ENCODE measurements around the gene BOLA1.

Gene BOLA1

GRCh38 chr1:149916193-149916897 is 17.0 kb downstream of the BOLA1 start:
- Histone ChIP-seq H3K9me3 (no peaks in the 10 kb centered on the region), H3K27me3 (no peaks in the 10 kb centered on the region), H3K4me1 (peaks cover 8% of the 10 kb centered on the region), H3K36me3 (peaks cover 8% of the 10 kb centered on the region), H3K4me3 (ENCODE audit: low read depth, low read length) (peak overlapping the region; percentile 98)
- DNase-seq = no peak
- TF ChIP-seq CTCF (IDR thresholded peaks at IDR 0.05; ENCODE audit: low read depth, low read length) = no peak

- Histone ChIP-seq H3K4me1 (peaks cover 8% of the 10 kb centered on the region), H3K4me3 (ENCODE audit: low read depth, low read length) (peak overlapping the region; percentile 98), H3K9me3 (no peaks in the 10 kb centered on the region), H3K27me3 (no peaks in the 10 kb centered on the region), H3K36me3 (peaks cover 8% of the 10 kb centered on the region; the same call in 1 of the 2 replicates)
- DNase-seq = no peak
- no peak for TF ChIP-seq CTCF (IDR thresholded peaks at IDR 0.05; ENCODE audit: low read depth, low read length)
Measured at GRCh38 chr1:149916898-149917252, 17.5 kb downstream of the BOLA1 start.

GRCh38 chr1:149917571-149918144 is 18.3 kb downstream of the BOLA1 start, which contains the start of gene SV2A:
TSS of gene SV2A (minus strand) at chr1:149917844. CDS start at chr1:149913840, 4,004 bp downstream.
- H3K4me1 ChIP-seq = peaks cover 8% of the 10 kb centered on the region
- H3K36me3 ChIP-seq = peaks cover 10% of the 10 kb centered on the region
- no peak for TF ChIP-seq CTCF (IDR thresholded peaks at IDR 0.05; ENCODE audit: low read depth, low read length)
- DNase-seq = peak; percentile 82
- H3K27me3 ChIP-seq = no peaks in the 10 kb centered on the region
- no peaks in the 10 kb centered on the region for H3K9me3 ChIP-seq
- peak within 1 kb of the TSS; percentile 98 for H3K4me3 ChIP-seq (ENCODE audit: low read depth, low read length)

- no peak overlapping the region for H3K4me3 ChIP-seq (ENCODE audit: low read depth, low read length)
- peaks cover 44% of the 10 kb centered on the region for H3K36me3 ChIP-seq
- no peak for DNase-seq
Measured at GRCh38 chr1:149923626-149924025, 24.3 kb downstream of the BOLA1 start.

GRCh38 chr1:149925345-149925744 is 26.0 kb downstream of the BOLA1 start:
- no peak for DNase-seq
- no peaks in the 10 kb centered on the region for H3K27me3 ChIP-seq
- TF ChIP-seq CTCF (IDR thresholded peaks at IDR 0.05; ENCODE audit: low read depth, low read length) = no peak
- H3K4me1 ChIP-seq = peaks cover 3% of the 10 kb centered on the region; the same call in 1 of the 2 replicates
- H3K36me3 ChIP-seq = peaks cover 44% of the 10 kb centered on the region
- no peaks in the 10 kb centered on the region for H3K9me3 ChIP-seq
- H3K4me3 ChIP-seq (ENCODE audit: low read depth, low read length) = no peak overlapping the region

More at GRCh38 chr1:149923626-149924025, 24.3 kb downstream of the BOLA1 start:
- Histone ChIP-seq H3K9me3 (no peaks in the 10 kb centered on the region), H3K27me3 (no peaks in the 10 kb centered on the region), H3K4me1 (peaks cover 2% of the 10 kb centered on the region; the same call in 1 of the 2 replicates)
- TF ChIP-seq CTCF (IDR thresholded peaks at IDR 0.05; ENCODE audit: low read depth, low read length) = no peak

- no peak for TF ChIP-seq CTCF (IDR thresholded peaks at IDR 0.05; ENCODE audit: low read depth, low read length)
- Histone ChIP-seq H3K36me3 (peaks cover 44% of the 10 kb centered on the region), H3K4me1 (peaks cover 3% of the 10 kb centered on the region; the same call in 1 of the 2 replicates), H3K4me3 (ENCODE audit: low read depth, low read length) (no peak overlapping the region), H3K27me3 (no peaks in the 10 kb centered on the region), H3K9me3 (no peaks in the 10 kb centered on the region)
- no peak for DNase-seq
Measured at GRCh38 chr1:149925751-149926150, 26.4 kb downstream of the BOLA1 start.

Measured in BE2C (cell line).